GM23338 (cell line): ENCODE measurements around the gene TRAF1.

Experiments used
- CTCF ChIP-seq, 2 experiments: fragments of 200-600 bp in 1 of 2; sonication (generic) in 1 of 2; conservative IDR thresholded peaks; 2 replicates each; pipeline versions ENCODE4 v1.5.1 to v1.6.1; 2016 to 2017; ENCODE audit warnings: antibody characterized with exemption in 2 of 2, low read depth in 2 of 2, mild to moderate bottlenecking in 2 of 2, moderate library complexity in 1 of 2
- EZH2 ChIP-seq: fragments of 200-600 bp; sonication (generic); IDR thresholded peaks from one replicate; pipeline ENCODE4 v1.8.0; 2017; ENCODE audit warnings: antibody characterized with exemption, mild to moderate bottlenecking, low read depth; ENCODE audit not compliant: unreplicated experiment
- EZH2phosphoT487 ChIP-seq: fragments of 200-600 bp; sonication (generic); IDR thresholded peaks from one replicate; pipeline ENCODE4 v1.8.1; 2018; ENCODE audit warnings: antibody characterized with exemption; ENCODE audit not compliant: unreplicated experiment
- POLR2AphosphoS5 ChIP-seq: IDR thresholded peaks from 2 replicates; pipeline ENCODE4 v1.6.1; 2016; ENCODE audit warnings: antibody characterized with exemption, low read depth
- REST ChIP-seq: IDR thresholded peaks from one replicate; pipeline ENCODE4 v1.6.1; 2018; ENCODE audit warnings: antibody characterized with exemption; ENCODE audit not compliant: unreplicated experiment
- ZNF331 ChIP-seq: fragments of 250-450 bp; sonication (Bioruptor Pico); IDR thresholded peaks from 2 replicates; pipeline ENCODE4 v1.5.0; 2020; ENCODE audit warnings: low read depth, mild to moderate bottlenecking, moderate library complexity
- TF ChIP-seq, protein P1 (sequence below): IDR thresholded peaks from 2 replicates; pipeline ENCODE4 v1.6.1; 2016; ENCODE audit warnings: antibody characterized with exemption

GRCh38 chr9:120885958-120886357 is 40.6 kb downstream of the TRAF1 start:
- TF ChIP-seq CTCF (conservative IDR thresholded peaks at IDR 0.05; ENCODE audit: low read depth in 2 of 2) (no peak), EZH2 (no peak), EZH2phosphoT487 (no peak), POLR2AphosphoS5 (no peak), REST (no peak), ZNF331 (CRISPR knock-in tag) (no peak)
- TF ChIP-seq, protein P1, sequence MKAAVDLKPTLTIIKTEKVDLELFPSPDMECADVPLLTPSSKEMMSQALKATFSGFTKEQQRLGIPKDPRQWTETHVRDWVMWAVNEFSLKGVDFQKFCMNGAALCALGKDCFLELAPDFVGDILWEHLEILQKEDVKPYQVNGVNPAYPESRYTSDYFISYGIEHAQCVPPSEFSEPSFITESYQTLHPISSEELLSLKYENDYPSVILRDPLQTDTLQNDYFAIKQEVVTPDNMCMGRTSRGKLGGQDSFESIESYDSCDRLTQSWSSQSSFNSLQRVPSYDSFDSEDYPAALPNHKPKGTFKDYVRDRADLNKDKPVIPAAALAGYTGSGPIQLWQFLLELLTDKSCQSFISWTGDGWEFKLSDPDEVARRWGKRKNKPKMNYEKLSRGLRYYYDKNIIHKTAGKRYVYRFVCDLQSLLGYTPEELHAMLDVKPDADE: no peak
